Rectal smooth muscle tissue (tissue), 1 donor: ENCODE data around the gene ELMO3.

Experiments used
- H3K27ac ChIP-seq: one replicate; pipeline ENCODE4 v1.7.0; 2013; ENCODE audit warnings: low read depth, low read length, inconsistent platforms
- H3K27me3 ChIP-seq: one replicate; pipeline ENCODE4 v1.7.0; 2013; ENCODE audit warnings: low read length; ENCODE audit not compliant: control insufficient read depth, insufficient read depth
- H3K36me3 ChIP-seq: one replicate; pipeline ENCODE4 v1.7.0; 2013; ENCODE audit warnings: low read length; ENCODE audit not compliant: control insufficient read depth, insufficient read depth
- H3K4me1 ChIP-seq: one replicate; pipeline ENCODE4 v1.7.0; 2013; ENCODE audit warnings: low read length; ENCODE audit not compliant: control insufficient read depth, insufficient read depth
- H3K4me3 ChIP-seq: one replicate; pipeline ENCODE4 v1.7.0; 2013; ENCODE audit warnings: low read length
- H3K9ac ChIP-seq: one replicate; pipeline ENCODE4 v1.7.0; 2013; ENCODE audit warnings: low read length

The ELMO3 gene

GRCh38 chr16:67179421-67180080 lies 19.4 kb upstream of the ELMO3 start:
- no peak overlapping the region for H3K27ac ChIP-seq
- no peak overlapping the region for H3K9ac ChIP-seq
- peaks cover 2% of the 10 kb centered on the region for H3K27me3 ChIP-seq
- H3K4me3 ChIP-seq: no peak overlapping the region
- no peaks in the 10 kb centered on the region for H3K36me3 ChIP-seq
- H3K4me1 ChIP-seq: peaks cover 7% of the 10 kb centered on the region

GRCh38 chr16:67180166-67180565 lies 18.8 kb upstream of the ELMO3 start:
- Histone ChIP-seq H3K4me3 (no peak overlapping the region), H3K36me3 (no peaks in the 10 kb centered on the region), H3K4me1 (peaks cover 5% of the 10 kb centered on the region), H3K9ac (no peak overlapping the region), H3K27ac (no peak overlapping the region), H3K27me3 (peaks cover 2% of the 10 kb centered on the region)

- Histone ChIP-seq H3K4me1 (peaks cover 5% of the 10 kb centered on the region), H3K27me3 (no peaks in the 10 kb centered on the region), H3K36me3 (no peaks in the 10 kb centered on the region), H3K9ac (no peak overlapping the region), H3K4me3 (no peak overlapping the region), H3K27ac (no peak overlapping the region)
These were observed 17.6 kb upstream of the ELMO3 start for GRCh38 chr16:67181346-67181745.

GRCh38 chr16:67182288-67182687 lies 16.6 kb upstream of the ELMO3 start:
- Histone ChIP-seq H3K4me3 (no peak overlapping the region), H3K4me1 (peaks cover 5% of the 10 kb centered on the region), H3K36me3 (no peaks in the 10 kb centered on the region), H3K27me3 (no peaks in the 10 kb centered on the region), H3K27ac (no peak overlapping the region), H3K9ac (no peak overlapping the region)

GRCh38 chr16:67183284-67183626 lies 15.7 kb upstream of the ELMO3 start:
- H3K27ac ChIP-seq: peak overlapping the region; percentile 93
- no peak overlapping the region for H3K9ac ChIP-seq
- no peaks in the 10 kb centered on the region for H3K27me3 ChIP-seq
- peak overlapping the region; percentile 71 for H3K4me3 ChIP-seq
- no peaks in the 10 kb centered on the region for H3K36me3 ChIP-seq
- H3K4me1 ChIP-seq: peaks cover 5% of the 10 kb centered on the region

- peak within 1 kb of the TSS; percentile 71 for H3K4me3 ChIP-seq
- no peaks in the 10 kb centered on the region for H3K36me3 ChIP-seq
- H3K27ac ChIP-seq: peak within 1 kb of the TSS; percentile 93
- no peaks in the 10 kb centered on the region for H3K27me3 ChIP-seq
- H3K4me1 ChIP-seq: peaks cover 5% of the 10 kb centered on the region
- H3K9ac ChIP-seq: peak within 1 kb of the TSS; percentile 67
These were observed 15.1 kb upstream of the ELMO3 start, which contains the start of gene MATCAP1 for GRCh38 chr16:67183627-67184452. MATCAP1 (minus strand) TSS chr16:67183963; CDS start chr16:67180610, 3,353 bp downstream.

- Histone ChIP-seq H3K4me3 (peak overlapping the region; percentile 71), H3K4me1 (peaks cover 5% of the 10 kb centered on the region), H3K36me3 (no peaks in the 10 kb centered on the region), H3K27me3 (no peaks in the 10 kb centered on the region), H3K9ac (peak overlapping the region; percentile 58), H3K27ac (peak overlapping the region; percentile 93)
These were observed 14.4 kb upstream of the ELMO3 start for GRCh38 chr16:67184453-67184994.

- Histone ChIP-seq H3K27ac (no peak overlapping the region), H3K9ac (no peak overlapping the region), H3K27me3 (no peaks in the 10 kb centered on the region)
These were observed 13.8 kb upstream of the ELMO3 start for GRCh38 chr16:67184995-67185650.

GRCh38 chr16:67185651-67186134 lies 13.2 kb upstream of the ELMO3 start:
- H3K4me3 ChIP-seq: peak overlapping the region; percentile 71
- no peaks in the 10 kb centered on the region for H3K27me3 ChIP-seq
- no peak overlapping the region for H3K27ac ChIP-seq
- H3K9ac ChIP-seq: no peak overlapping the region
- no peaks in the 10 kb centered on the region for H3K36me3 ChIP-seq
- H3K4me1 ChIP-seq: peaks cover 5% of the 10 kb centered on the region

More at GRCh38 chr16:67184995-67185650, 13.8 kb upstream of the ELMO3 start:
- H3K4me3 ChIP-seq: peak overlapping the region; percentile 71
- no peaks in the 10 kb centered on the region for H3K36me3 ChIP-seq
- peaks cover 5% of the 10 kb centered on the region for H3K4me1 ChIP-seq

GRCh38 chr16:67186550-67186950 lies 12.4 kb upstream of the ELMO3 start:
- Histone ChIP-seq H3K36me3 (no peaks in the 10 kb centered on the region), H3K9ac (no peak overlapping the region), H3K27me3 (no peaks in the 10 kb centered on the region), H3K4me3 (no peak overlapping the region), H3K27ac (no peak overlapping the region), H3K4me1 (peaks cover 5% of the 10 kb centered on the region)

- no peak overlapping the region for H3K9ac ChIP-seq
- H3K27me3 ChIP-seq: no peaks in the 10 kb centered on the region
- peaks cover 5% of the 10 kb centered on the region for H3K4me1 ChIP-seq
- no peak overlapping the region for H3K4me3 ChIP-seq
- H3K36me3 ChIP-seq: no peaks in the 10 kb centered on the region
- H3K27ac ChIP-seq: no peak overlapping the region
These were observed 11.6 kb upstream of the ELMO3 start for GRCh38 chr16:67187175-67187890.
